GM23248 (cell line): ENCODE measurements around the gene VEZT. TPM values are rescaled to one million over a fixed set of nuclear protein-coding genes. Genes with fewer than 3 reads are reported as not detected.
A peak's percentile ranks its signal among the peaks of the same experiment; 100 is the strongest.
"Not testable (repeated sequence)": the region's sequence is repeated elsewhere in the genome, so short reads cannot be mapped to it uniquely, and the experiment has no call there.

Experiments
- DNase-seq: peaks from one replicate; pipeline ENCODE4 v3.0.0-alpha.2; 2015
- H2AFZ ChIP-seq: fragments of 200-600 bp; sonication (generic); 2 replicates; pipeline ENCODE4 v1.6.1; 2016; ENCODE audit warnings: antibody characterized with exemption
- H3F3A ChIP-seq: fragments of 200-600 bp; sonication (generic); 2 replicates; pipeline ENCODE4 v1.6.1; 2016; ENCODE audit warnings: mild to moderate bottlenecking, antibody characterized with exemption, mixed run types; ENCODE audit not compliant: insufficient read depth
- H3K27ac ChIP-seq: fragments of 200-600 bp; sonication (generic); 2 replicates; pipeline ENCODE4 v1.5.1; 2016; ENCODE audit warnings: mild to moderate bottlenecking
- H3K27me3 ChIP-seq: fragments of 200-600 bp; sonication (generic); replicated peaks from 2 replicates; pipeline ENCODE4 v1.6.1; 2016; ENCODE audit warnings: mild to moderate bottlenecking; ENCODE audit not compliant: insufficient read depth
- H3K36me3 ChIP-seq: fragments of 200-600 bp; sonication (generic); 2 replicates; pipeline ENCODE4 v1.6.1; 2016; ENCODE audit warnings: low read depth, mild to moderate bottlenecking
- H3K4me1 ChIP-seq: fragments of 200-600 bp; sonication (generic); 2 replicates; pipeline ENCODE4 v1.6.1; 2016; ENCODE audit warnings: mild to moderate bottlenecking; ENCODE audit not compliant: insufficient read depth
- H3K4me2 ChIP-seq: fragments of 200-600 bp; sonication (generic); one replicate; pipeline ENCODE4 v1.6.1; 2016; ENCODE audit warnings: mild to moderate bottlenecking; ENCODE audit not compliant: unreplicated experiment
- H3K4me3 ChIP-seq: fragments of 200-600 bp; sonication (generic); 2 replicates; pipeline ENCODE4 v1.5.1; 2016; ENCODE audit warnings: mild to moderate bottlenecking
- H3K79me2 ChIP-seq: fragments of 200-600 bp; sonication (generic); 2 replicates; pipeline ENCODE4 v1.6.1; 2016; ENCODE audit warnings: mild to moderate bottlenecking; ENCODE audit not compliant: insufficient read depth
- H3K9ac ChIP-seq: fragments of 200-600 bp; sonication (generic); 2 replicates; pipeline ENCODE4 v1.6.1; 2016; ENCODE audit warnings: mild to moderate bottlenecking
- H3K9me2 ChIP-seq: fragments of 200-600 bp; sonication (generic); 2 replicates; pipeline ENCODE4 v1.6.1; 2016; ENCODE audit warnings: mixed run types, mild to moderate bottlenecking, moderate library complexity; ENCODE audit not compliant: insufficient read depth
- H3K9me3 ChIP-seq: fragments of 200-600 bp; sonication (generic); one replicate; pipeline ENCODE4 v1.6.1; 2017; ENCODE audit warnings: low read depth
- H4K20me1 ChIP-seq: fragments of 200-600 bp; sonication (generic); 2 replicates; pipeline ENCODE4 v1.6.0; 2016; ENCODE audit not compliant: insufficient read depth
- EZH2 ChIP-seq: fragments of 200-600 bp; sonication (generic); IDR thresholded peaks from 2 replicates; pipeline ENCODE4 v1.6.1; 2018; ENCODE audit warnings: antibody characterized with exemption, mild to moderate bottlenecking; ENCODE audit not compliant: insufficient read depth, poor library complexity, severe bottlenecking
- EZH2phosphoT487 ChIP-seq: fragments of 200-600 bp; sonication (generic); IDR thresholded peaks from 2 replicates; pipeline ENCODE4 v1.6.1; 2018; ENCODE audit warnings: antibody characterized with exemption, moderate library complexity, mild to moderate bottlenecking, low read depth; ENCODE audit not compliant: insufficient read depth
- WGBS, 2 experiments: methylation state at CpG; one replicate each; pipeline ENCODE4 v1.1.6; 2015 to 2017; ENCODE audit warnings: low lambda C conversion rate in 2 of 2, low coverage in 1 of 2; ENCODE audit errors: missing lambda C conversion rate in 2 of 2; 5-methylcytosine and 5-hydroxymethylcytosine counted together
- in situ Hi-C: fragments of 300-500 bp; cut with MboI; formaldehyde crosslinking; loops from 2 replicates; pipeline ENCODE4 v1.15.0; 2020
- polyA plus RNA-seq: library from polyadenylated mRNA; unstranded; fragments of >200 nt; fragmentation: Nextera tagmentation; extraction: Ambion mirVana; gene quantifications from 2 replicates; pipeline ENCODE4 v1.2.1, GENCODE V29; 2016
- total RNA-seq: library from RNA; depleted of rRNA; stranded (reverse); fragments of >200 nt; shearing (Covaris generic); gene quantifications from 2 replicates; pipeline ENCODE4 v1.2.3, GENCODE V29; 2014

VEZT gene
- total and polyA plus RNA-seq, 2 experiments from 2014 or later: 36.9 to 40.2 TPM

- Histone ChIP-seq H3K27me3 (no peaks in the 10 kb centered on the region), H3K4me3 (no peak overlapping the region), H3K9me3 (no peaks in the 10 kb centered on the region), H3K9me2 (no peaks in the 10 kb centered on the region), H3K4me1 (peaks cover 25% of the 10 kb centered on the region), H2AFZ (no peak overlapping the region), H4K20me1 (no peaks in the 10 kb centered on the region), H3K9ac (no peak overlapping the region), H3K27ac (no peak overlapping the region), H3K36me3 (peaks cover 21% of the 10 kb centered on the region; the same call in 1 of the 2 replicates), H3K4me2 (no peak overlapping the region), H3K79me2 (no peaks in the 10 kb centered on the region), H3F3A (peaks cover 7% of the 10 kb centered on the region)
- WGBS, 2 experiments: 76 to 88% methylated on average over 2 of the region's 2 CpGs
- in situ Hi-C loops: no loop called here
- TF ChIP-seq EZH2phosphoT487: no peak
- TF ChIP-seq EZH2: no peak
- no peak for DNase-seq
These were observed 82.7 kb downstream of the VEZT start for GRCh38 chr12:95300286-95300685.

- Histone ChIP-seq H3K4me2 (peak overlapping the region; percentile 24), H3K9me2 (no peaks in the 10 kb centered on the region), H3K79me2 (no peaks in the 10 kb centered on the region), H4K20me1 (no peaks in the 10 kb centered on the region), H3K4me1 (peaks cover 25% of the 10 kb centered on the region), H2AFZ (no peak overlapping the region), H3K9me3 (no peaks in the 10 kb centered on the region), H3K36me3 (peaks cover 14% of the 10 kb centered on the region; the same call in 1 of the 2 replicates), H3K9ac (no peak overlapping the region), H3K4me3 (no peak overlapping the region), H3F3A (peaks cover 7% of the 10 kb centered on the region), H3K27me3 (no peaks in the 10 kb centered on the region), H3K27ac (0 out of 2 replicates have a peak overlapping the region, but pooled peaks have one; percentile 2)
- in situ Hi-C loops: no loop called here
- TF ChIP-seq EZH2 (no peak), EZH2phosphoT487 (no peak)
- DNase-seq: peak; percentile 32
- 47 to 50% methylated on average over 1 of the region's 1 CpG for WGBS, 2 experiments
These were observed 85.9 kb downstream of the VEZT start for GRCh38 chr12:95303476-95303875.

GRCh38 chr12:95304673-95305198 lies 87.1 kb downstream of the VEZT start:
- Histone ChIP-seq H3K9me3 (no peaks in the 10 kb centered on the region), H3K4me2 (peak overlapping the region; percentile 24), H3K9me2 (no peaks in the 10 kb centered on the region), H3K27me3 (no peaks in the 10 kb centered on the region), H3K9ac (no peak overlapping the region), H3K4me3 (no peak overlapping the region), H2AFZ (no peak overlapping the region), H3K4me1 (peaks cover 25% of the 10 kb centered on the region), H3K27ac (no peak overlapping the region), H3K36me3 (peaks cover 25% of the 10 kb centered on the region; the same call in 1 of the 2 replicates), H3F3A (peaks cover 7% of the 10 kb centered on the region), H4K20me1 (no peaks in the 10 kb centered on the region), H3K79me2 (no peaks in the 10 kb centered on the region)
- WGBS, 2 experiments: 67 to 70% methylated on average over 3 of the region's 3 CpGs
- no peak for TF ChIP-seq EZH2phosphoT487
- DNase-seq: peak; percentile 48
- in situ Hi-C loops: no loop called here

- DNase-seq: no peak
These were observed 95.0 kb downstream of the VEZT start for GRCh38 chr12:95312656-95313055.

GRCh38 chr12:95314756-95315155 lies 97.1 kb downstream of the VEZT start:
- H3F3A ChIP-seq, H2AFZ ChIP-seq, H3K9ac ChIP-seq, H3K36me3 ChIP-seq, H3K4me3 ChIP-seq, H3K9me2 ChIP-seq, DNase-seq, H3K9me3 ChIP-seq, H3K27me3 ChIP-seq, H3K4me2 ChIP-seq, H3K79me2 ChIP-seq, H3K27ac ChIP-seq, H4K20me1 ChIP-seq, in situ Hi-C loops: not testable (repeated sequence)
- H3K4me1 ChIP-seq: peaks cover 15% of the 10 kb centered on the region
- 87 to 90% methylated on average over 6 of the region's 6 CpGs for WGBS, 2 experiments

More at GRCh38 chr12:95312656-95313055, 95.0 kb downstream of the VEZT start:
- H3K9me3 ChIP-seq: no peaks in the 10 kb centered on the region
- H3K27me3 ChIP-seq: no peaks in the 10 kb centered on the region
- 92 to 95% methylated on average over 1 of the region's 1 CpG for WGBS, 2 experiments
- H4K20me1 ChIP-seq: no peaks in the 10 kb centered on the region
- H3F3A ChIP-seq: peaks cover 3% of the 10 kb centered on the region; the same call in 1 of the 2 replicates
- 0 out of 2 replicates have a peak, but pooled peaks cover 18% of the 10 kb centered on the region for H3K36me3 ChIP-seq
- H3K9me2 ChIP-seq: no peaks in the 10 kb centered on the region
- H3K9ac ChIP-seq: no peak overlapping the region
- H3K79me2 ChIP-seq: no peaks in the 10 kb centered on the region
- peaks cover 3% of the 10 kb centered on the region for H3K4me1 ChIP-seq
- in situ Hi-C loops: no loop called here
- H3K4me2 ChIP-seq: no peak overlapping the region
- H3K27ac ChIP-seq: no peak overlapping the region
- no peak overlapping the region for H3K4me3 ChIP-seq
- no peak for TF ChIP-seq EZH2
- no peak for TF ChIP-seq EZH2phosphoT487
- no peak overlapping the region for H2AFZ ChIP-seq
